NCI-H345 treated with DMSO at 0.1 percent for 48 hours (cell line): ENCODE data around the gene UBAC1.

ENCODE experiments used
- DNase-seq: peaks from one replicate; lab custom pipeline; 2025; ENCODE audit not compliant: unreplicated experiment; lab: John Stamatoyannopoulos, UW

The UBAC1 gene

DNA sequence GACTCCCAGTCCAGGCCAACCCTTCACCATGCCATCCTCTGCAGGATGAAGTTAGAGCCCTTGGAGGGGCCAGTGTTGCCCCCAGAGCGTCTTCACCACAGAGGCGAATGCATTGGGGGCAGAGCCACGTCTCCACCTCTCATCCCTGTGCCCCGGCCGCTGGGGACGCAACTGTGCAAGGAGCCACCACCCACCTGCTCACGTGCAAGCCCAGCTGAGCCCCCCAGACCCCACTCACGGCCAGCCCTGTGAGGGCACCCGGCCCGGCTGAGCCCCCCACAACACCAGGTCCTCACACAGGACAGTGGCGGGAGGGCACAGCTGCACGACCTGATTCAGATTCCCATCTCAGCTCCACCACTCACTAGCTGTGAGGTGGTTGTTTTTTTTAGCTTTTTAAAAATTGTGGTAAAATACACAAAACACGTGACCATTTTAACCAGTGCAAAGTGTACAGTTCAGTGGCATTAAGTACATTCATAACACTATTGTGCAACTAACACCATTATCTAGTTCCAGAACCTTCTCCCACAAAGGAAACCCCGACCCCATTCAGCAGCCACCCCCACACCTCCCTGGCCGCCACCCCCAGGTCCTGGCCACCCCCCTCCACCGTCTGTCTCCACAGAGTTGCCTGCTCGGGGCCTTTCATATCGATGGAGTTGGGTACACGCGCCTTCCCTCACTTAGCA, 33.5 kb upstream of the UBAC1 start:
- no peak for DNase-seq

DNA sequence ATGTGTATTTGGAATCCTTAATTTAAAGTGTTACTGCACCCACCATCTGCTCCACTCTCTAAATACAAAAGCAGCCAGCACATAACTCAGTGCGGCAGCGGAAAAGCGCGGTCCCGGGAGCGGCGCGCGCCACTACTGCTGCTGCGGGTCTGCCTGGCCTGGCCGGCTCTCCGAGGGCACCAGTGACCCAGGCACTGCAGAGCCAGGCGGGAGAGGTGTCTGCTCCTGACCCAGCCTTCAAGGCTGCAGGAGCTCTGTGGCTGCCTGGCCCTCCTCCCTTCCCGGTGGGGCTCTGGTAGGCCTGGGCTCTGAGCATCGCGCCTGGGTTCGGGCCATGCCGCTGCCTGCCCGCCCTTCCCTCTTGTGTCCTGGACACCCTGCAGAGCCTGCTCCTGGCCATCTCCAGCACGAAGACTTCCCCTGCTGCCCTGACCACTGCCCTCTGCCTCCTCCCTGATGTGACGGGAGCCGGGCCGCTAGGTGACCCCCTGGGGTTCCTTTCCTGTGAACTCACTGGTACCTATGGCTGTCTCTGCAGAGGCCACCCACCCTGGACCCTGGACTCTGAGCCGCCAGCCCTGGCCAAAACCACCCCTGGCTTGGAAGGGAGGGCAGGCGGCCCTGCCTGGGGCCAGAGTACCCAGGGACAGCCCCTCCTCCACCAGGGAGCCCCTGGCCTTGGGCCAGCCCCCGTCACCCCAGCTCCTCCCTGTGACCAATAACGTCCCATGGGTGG, 32.8 kb upstream of the UBAC1 start:
- no peak for DNase-seq

DNA sequence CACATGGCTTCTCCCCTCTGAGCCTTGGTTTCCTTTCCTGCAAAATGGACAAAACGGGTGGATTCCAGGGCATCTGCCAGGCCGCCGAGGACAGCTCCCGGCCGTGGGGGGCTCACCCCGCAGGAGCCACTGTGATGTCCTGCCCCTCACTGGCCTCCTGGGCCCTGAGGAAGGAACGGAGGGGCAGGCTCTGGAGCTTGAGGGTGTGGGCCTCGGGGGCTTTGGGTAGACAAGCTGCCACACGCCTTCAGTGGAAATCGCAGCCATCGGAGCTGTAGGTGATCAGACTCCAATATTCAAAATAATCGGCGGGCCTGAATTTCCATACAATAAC, 32.2 kb upstream of the UBAC1 start:
- DNase-seq, result no peak

DNA sequence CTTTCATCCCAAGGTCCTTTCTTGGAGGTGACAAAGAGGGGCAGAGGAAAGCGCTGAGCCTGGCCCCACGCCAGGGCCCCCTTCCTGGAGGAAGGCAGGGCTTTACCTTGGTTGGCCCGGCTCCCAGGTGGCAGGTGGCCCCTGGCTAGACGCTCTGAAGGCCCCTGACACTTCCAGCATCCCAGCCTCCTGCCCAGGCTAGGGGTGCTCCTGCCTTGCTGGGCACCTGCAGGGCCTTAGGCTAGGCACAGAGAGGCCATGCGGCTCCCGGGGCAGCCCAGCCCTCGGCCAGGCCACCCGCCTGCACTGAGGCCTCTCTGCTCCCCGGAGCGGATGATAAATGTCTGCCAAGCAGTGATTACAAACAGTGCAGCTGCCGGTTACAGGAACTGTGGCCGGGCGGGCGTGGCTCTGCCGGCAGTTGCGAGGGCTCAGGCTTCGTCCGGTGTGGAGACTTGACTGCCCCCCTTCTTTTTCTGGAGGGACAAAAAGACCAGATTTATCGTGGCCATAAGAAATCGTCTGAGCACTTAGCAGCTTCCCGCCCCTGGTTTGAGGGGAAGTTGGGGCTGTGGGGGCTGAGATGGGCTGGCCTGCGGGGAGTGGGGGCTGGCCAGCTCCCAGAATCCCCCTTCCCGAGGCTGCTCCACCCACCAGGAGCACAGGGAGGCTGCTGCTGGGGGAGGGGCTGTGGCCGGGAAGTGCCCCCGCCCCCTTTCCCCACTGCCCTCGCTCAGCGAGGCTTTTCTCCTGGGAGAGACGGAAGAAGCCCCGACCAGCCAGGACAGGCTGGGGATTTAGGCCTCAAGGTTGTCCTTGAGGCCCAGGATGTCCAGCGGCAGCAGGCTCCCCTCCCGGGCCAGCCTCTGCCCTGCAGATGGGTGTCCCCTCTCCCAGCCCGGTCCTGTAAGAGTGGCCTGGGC, 31.6 kb upstream of the UBAC1 start:
- no peak for DNase-seq

- DNase-seq, result no peak
Observed at GRCh38 chr9:135991771-135992170, 30.6 kb upstream of the UBAC1 start.

- DNase-seq, result peak; percentile 56
Observed at GRCh38 chr9:135990468-135991429, 29.6 kb upstream of the UBAC1 start.

DNA sequence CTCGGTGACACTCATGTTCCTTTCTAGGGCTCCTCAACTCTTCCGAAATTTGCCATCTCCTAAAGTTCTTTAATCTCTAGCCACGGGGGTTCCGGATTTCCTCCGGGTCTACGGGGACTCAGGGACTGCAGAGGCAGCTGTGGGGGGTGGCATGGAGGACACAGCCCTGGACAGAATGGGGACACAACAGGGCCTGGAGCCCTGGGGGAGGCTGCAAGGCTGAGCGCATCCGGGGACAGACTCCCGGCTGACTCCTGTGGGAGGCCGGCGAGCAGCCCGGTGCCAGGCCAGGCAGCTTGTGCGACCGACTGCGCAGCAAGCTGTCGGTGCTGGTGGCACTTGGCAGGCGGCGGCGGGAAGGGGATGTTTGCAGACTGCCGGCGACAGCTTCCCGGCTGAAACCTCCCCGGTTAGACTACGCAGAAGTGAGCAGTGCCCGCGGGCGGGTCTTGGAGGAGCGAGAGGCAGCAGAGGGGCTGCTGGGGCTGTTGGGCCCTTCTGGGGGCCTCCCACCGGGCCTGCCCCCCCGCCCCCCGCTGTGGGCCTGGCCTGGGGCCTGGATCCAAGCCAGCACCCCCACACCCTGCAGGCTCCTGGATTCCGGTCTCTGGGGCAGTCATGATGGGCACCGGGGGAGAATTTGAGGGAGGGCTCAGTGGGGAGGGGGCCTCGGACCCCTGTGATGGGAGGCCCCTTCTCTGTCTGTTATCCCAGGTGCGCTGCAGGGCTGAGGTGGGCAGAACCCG, 28.7 kb upstream of the UBAC1 start:
- no peak for DNase-seq

DNA sequence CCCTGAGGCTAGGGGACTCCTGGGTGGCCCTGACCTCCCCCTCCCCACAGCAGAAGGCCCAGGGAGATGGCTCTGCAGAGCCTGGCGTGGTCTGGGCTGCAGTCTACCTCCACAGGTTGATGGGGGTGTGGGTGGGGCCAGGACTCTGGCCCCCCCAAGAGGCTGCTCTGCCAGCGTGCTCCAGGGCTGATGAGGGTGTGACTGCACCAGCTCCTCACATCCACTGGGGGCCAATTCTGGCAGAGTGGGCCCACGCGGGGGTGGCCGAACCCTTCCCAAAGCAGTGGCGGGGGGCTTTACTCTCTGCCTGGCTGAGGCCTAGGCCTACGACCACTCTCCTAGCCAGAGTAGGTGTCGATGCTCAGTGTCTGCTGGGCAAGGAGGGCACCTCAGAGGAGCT, 28.0 kb upstream of the UBAC1 start:
- DNase-seq, result no peak

DNA sequence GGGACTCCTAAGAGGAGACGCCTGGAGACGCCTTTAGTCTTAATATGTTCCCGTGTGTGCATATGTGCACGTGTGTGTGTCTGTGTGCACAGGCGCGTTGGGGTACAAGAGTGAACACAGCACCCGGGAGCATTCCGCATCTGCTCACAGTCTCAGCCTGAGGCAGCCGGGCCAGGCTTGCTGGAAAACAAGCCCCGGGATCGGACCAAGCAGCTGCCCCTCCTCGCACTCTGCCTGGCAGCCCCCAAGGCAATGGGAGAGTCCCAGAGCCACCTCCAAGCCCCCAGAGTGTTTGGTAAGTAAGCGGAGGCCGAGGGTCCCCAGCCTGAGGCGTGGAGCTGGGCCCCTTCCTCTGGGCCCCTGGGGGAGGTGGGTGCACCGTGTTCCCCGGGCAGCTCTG, 27.3 kb upstream of the UBAC1 start:
- no peak for DNase-seq

DNA sequence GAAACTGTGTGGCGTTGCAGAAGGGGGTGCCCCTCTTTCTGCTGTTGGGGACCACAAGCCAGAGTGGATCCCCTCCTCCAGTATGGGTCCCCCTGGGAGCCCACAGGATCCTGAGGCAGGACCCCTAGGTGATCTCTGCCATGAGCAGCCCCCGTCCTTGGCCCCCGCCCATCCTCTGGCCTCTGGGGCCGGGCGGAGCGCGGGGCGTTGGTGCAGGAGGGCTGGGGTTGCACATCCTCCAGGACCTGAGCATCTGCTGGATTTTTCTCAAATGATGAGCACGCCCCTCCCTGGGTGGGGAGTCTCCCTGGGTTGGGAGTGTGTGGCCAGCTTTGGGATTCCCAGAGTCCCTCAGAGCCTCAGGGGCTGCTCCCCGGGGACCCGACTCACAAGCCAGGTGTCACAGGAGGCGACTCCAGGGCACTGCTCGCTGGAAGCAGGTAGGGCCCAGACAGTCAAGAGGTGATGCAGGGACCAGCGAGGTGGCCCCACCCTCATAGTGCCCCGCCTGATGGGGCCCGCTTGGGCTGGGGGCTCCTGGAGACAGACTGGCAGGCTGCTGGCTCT, 26.7 kb upstream of the UBAC1 start:
- no peak for DNase-seq

GRCh38 chr9:135986605-135987004, 25.4 kb upstream of the UBAC1 start:
- DNase-seq, result no peak

- no peak for DNase-seq
Observed at GRCh38 chr9:135985889-135986288, 24.7 kb upstream of the UBAC1 start.

DNA sequence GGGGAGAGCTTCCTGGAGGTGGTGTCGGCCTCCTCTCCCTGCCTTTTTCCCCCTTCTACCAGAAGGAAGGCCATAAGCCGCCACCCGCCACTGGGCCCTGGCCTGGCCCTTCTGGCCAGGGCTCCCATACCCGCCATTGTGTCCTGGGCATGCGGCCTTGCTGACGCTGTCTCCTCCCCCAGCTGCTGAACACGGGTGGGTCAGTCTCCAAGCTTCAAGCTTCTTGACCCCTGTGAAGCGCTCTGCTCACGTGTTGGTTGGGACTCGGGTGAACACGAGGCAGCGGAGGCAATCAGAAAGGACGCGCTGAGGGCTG, 24.2 kb upstream of the UBAC1 start:
- no peak for DNase-seq

DNA sequence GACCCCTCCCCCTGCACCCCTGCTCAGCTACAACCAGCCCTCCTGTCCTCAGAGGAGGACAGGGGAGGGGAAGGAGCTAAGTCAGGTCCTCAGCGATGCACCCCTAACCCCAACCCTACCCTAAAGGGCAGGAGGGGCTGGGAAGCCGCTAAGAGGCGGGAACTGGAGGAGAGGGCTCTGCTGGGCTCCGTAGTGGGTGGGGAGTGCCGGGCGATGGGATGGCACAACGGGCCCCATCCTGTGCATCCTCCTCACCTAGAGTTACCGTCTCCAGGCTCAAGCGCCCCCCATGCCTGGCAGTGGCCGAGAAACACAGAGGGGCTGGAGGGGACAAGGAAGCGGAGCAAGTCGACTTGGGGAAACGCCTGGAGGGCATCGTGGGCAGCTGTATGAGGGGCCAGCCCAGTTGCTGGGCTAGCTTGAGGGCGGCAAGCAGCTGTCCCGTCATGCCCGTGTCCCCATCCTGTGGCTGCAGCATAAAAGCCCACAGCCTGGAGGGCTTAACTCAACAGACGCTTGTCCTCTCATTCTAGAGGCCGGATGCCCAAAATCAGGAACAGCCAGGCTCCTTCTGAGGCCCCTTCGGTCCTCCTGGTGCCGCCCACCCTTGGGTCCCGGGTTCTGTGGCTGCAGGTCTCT, 23.0 kb upstream of the UBAC1 start:
- no peak for DNase-seq

GRCh38 chr9:135983208-135984071, 22.3 kb upstream of the UBAC1 start:
- DNase-seq, result no peak

GRCh38 chr9:135982499-135983207, 21.5 kb upstream of the UBAC1 start:
- DNase-seq, result no peak

DNA sequence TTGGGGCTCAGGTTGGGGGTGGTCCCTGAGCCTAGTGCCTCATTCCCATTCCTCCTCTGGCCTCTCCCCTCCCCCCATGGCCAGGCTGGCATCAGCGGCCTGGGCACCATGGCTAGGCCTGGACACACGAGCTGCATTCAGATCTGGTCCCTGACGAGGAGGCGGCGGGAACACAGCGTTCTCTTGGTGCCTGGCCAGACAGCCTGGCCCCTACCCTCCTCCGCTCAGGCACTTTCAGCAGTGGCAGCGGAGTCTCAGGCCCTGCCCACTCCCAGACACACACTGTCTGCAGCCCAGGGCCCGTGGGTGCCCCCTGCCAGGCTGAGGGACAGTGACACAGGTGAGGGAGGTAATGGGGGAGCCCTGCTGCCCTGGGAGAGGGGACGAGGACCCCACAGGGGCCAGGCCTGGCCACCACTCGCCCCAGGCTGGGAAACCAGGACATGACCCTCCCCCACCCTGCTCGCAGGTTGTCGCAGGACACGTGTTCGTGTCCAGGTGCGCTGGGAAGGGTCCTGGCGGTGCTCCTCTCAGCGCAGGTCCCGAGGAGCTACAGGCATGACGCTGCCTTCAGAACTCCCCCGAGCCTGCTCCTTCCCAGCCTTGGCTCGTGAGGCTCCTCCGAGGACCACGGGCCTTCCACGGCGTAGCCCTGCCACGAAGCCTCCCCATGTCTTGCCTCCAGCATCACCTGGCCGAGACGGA, 19.9 kb upstream of the UBAC1 start:
- no peak for DNase-seq
